AG09309 (cell line): Measurements from ENCODE around the gene OR13C8.
A peak's percentile ranks its signal among the peaks of the same experiment; 100 is the strongest.
"Not testable (repeated sequence)": the region's sequence is repeated elsewhere in the genome, so short reads cannot be mapped to it uniquely, and the experiment has no call there.

Source experiments
- DNase-seq: peaks from one replicate; pipeline ENCODE4 v3.0.0-alpha.2; 2010; ENCODE audit warnings: low read depth
- H3K4me3 ChIP-seq: 2 replicates; pipeline ENCODE4 v1.5.1; 2011; ENCODE audit warnings: mild to moderate bottlenecking, low read depth, low read length, moderate library complexity; ENCODE audit not compliant: control insufficient read depth
- CTCF ChIP-seq: IDR thresholded peaks from 2 replicates; pipeline ENCODE4 v1.5.1; 2011; ENCODE audit warnings: mild to moderate bottlenecking, low read depth, low read length, inconsistent platforms; ENCODE audit not compliant: insufficient read depth, control insufficient read depth; ENCODE audit errors: missing control alignments

Gene OR13C8

GRCh38 chr9:104580562-104580961, 11.6 kb downstream of the OR13C8 start:
- H3K4me3 ChIP-seq: no peak overlapping the region
- TF ChIP-seq CTCF: no peak
- no peak for DNase-seq

- DNase-seq: peak; percentile 14
- TF ChIP-seq CTCF: no peak
These were observed 17.7 kb downstream of the OR13C8 start for GRCh38 chr9:104586496-104587180.

GRCh38 chr9:104589626-104590025, 20.7 kb downstream of the OR13C8 start:
- DNase-seq: no peak
- no peak for TF ChIP-seq CTCF
- no peak overlapping the region for H3K4me3 ChIP-seq

More at GRCh38 chr9:104586496-104587180, 17.7 kb downstream of the OR13C8 start:
- H3K4me3 ChIP-seq: no peak overlapping the region

GRCh38 chr9:104598749-104599148, 29.8 kb downstream of the OR13C8 start:
- H3K4me3 ChIP-seq, DNase-seq: not testable (repeated sequence)

GRCh38 chr9:104599313-104599712, 30.3 kb downstream of the OR13C8 start, which contains the start of gene OR13C5:
Gene OR13C5, minus strand, starts transcription at chr9:104599413. Its CDS starts 0 bp downstream, at chr9:104599413.
- not testable (repeated sequence) for DNase-seq, H3K4me3 ChIP-seq

- TF ChIP-seq CTCF: no peak
- no peak overlapping the region for H3K4me3 ChIP-seq
- DNase-seq: no peak
These were observed 35.8 kb downstream of the OR13C8 start for GRCh38 chr9:104604801-104605200.

GRCh38 chr9:104605527-104605926, 36.6 kb downstream of the OR13C8 start, which contains the start of gene OR13C2:
Gene OR13C2, minus strand, starts transcription at chr9:104605627. Its CDS starts 0 bp downstream, at chr9:104605627.
- not testable (repeated sequence) for H3K4me3 ChIP-seq, DNase-seq

- no peak for DNase-seq
- no peak for TF ChIP-seq CTCF
These were observed 37.2 kb downstream of the OR13C8 start for GRCh38 chr9:104606152-104606551.

More at GRCh38 chr9:104606152-104606551, 37.2 kb downstream of the OR13C8 start:
- no peak overlapping the region for H3K4me3 ChIP-seq
